H1 (cell line): Measurements from ENCODE around the gene AUH. TPM values are rescaled to one million over a fixed set of nuclear protein-coding genes. Genes with fewer than 3 reads are reported as not detected.

ENCODE experiments used
- POLR2A ChIP-seq, 2 experiments: IDR thresholded peaks; 1 replicate in 1 of 2; 2 replicates in 1 of 2; pipeline ENCODE4 v1.6.1; 2011; ENCODE audit warnings: low read depth in 2 of 2, low read length in 2 of 2, mild to moderate bottlenecking in 2 of 2; ENCODE audit errors: control extremely low read depth in 1 of 2
- SIX5 ChIP-seq: IDR thresholded peaks from 2 replicates; pipeline ENCODE4 v1.6.1; 2011; ENCODE audit warnings: mild to moderate bottlenecking, low read depth, low read length
- polyA plus RNA-seq, 7 experiments: library from polyadenylated mRNA; depleted of rRNA in 3 of 7; stranded (reverse) in 5 of 7; unstranded in 2 of 7; fragments of >200 nt in 5 of 7; fragments of 200-250 nt in 2 of 7; gene quantifications; 1 replicate in 5 of 7; 2 replicates in 1 of 7; 4 replicates in 1 of 7; pipeline versions ENCODE4 v1.2.1 to v1.2.3, GENCODE V29; 2011 to 2013; ENCODE audit warnings: missing spikeins in 2 of 7, mixed read lengths in 2 of 7
- total RNA-seq: library from RNA; stranded (reverse); fragmentation: NEBNext Ultra II Directional; extraction: Animal tissue kit (Norgen Biotek cat#: 25700); gene quantifications from 2 replicates; pipeline ENCODE4 v1.2.1, GENCODE V29; 2021

The AUH gene
- total and polyA plus RNA-seq, 2 of the 8 experiments (the other 6 are each of a cell fraction or from before 2014, with no cell fraction given), result 5.8 to 21.9 TPM

DNA sequence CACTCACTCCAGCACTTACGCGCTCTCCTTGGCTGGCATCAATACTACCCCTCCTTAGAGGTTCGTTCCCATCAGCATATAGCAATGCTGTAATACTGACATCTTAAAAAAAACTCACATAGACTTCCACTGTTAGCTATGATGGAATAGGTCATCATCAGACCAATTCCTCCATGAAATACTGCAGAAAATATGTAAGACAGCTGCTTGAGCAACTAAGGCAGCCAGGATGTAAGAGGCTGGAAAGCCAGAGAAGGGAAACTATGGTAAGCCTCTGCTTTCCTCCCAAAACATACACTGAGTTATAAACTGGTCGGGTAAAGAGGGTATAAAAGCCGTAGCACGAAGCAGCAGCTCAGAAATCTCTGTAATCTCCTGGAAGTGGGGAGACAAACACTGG, 33.5 kb downstream of the AUH start (continued):
- no peak for TF ChIP-seq POLR2A (IDR thresholded peaks at IDR 0.05; ENCODE audit: control extremely low read depth in 1 of 2, low read depth in 2 of 2, low read length in 2 of 2)
- no peak for TF ChIP-seq SIX5
